ENCODE measurements around the gene TRMT6.

The TRMT6 gene

DNA sequence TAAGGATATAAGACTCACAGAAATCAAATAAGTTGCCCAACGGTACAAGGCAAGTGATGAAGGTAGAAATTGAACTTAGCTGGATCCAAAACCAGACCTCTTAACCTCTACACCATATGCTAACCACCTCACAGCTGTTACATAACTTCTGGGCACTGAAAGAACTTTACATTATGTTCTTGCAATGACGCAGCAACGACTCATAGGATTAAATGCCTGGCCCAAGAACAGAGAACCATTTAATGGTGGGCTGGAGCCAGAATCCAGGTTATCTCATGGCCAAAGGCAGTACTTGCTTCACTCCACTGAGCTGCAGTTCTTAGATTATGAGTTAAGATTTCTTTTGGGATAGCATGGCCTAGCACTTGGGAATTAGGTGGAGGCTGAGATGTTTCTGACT, 4.4 kb downstream of the TRMT6 start:
- DNase-seq: no peak

DNA sequence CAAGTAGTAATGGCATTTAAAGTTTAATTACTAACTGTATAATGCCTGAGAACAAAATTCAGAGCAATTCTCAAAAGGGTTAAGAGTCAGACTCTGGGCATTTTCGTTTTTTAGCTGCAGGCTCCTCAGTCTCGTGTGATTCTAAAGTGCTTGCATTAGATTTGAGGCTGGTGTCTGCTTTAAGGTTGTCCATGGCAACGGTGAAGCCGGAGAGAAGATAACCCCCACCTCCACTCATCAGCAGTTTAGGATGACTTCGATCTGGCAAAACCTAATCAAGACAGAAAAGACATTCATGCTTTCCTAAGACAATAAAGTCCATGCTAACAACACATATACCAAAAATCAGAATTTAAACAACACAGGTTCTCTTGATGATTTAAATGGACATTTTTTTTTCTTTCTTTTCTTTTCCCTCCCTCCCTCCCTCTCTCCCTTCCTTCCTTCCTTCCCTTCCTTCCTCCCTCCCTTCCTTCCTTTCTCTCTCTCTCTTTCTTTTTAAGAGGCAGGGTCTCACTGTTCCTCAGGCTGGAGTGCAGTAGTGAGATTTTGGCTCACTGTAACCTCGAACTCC, 11.8 kb downstream of the TRMT6 start:
- DNase-seq: no peak

DNA sequence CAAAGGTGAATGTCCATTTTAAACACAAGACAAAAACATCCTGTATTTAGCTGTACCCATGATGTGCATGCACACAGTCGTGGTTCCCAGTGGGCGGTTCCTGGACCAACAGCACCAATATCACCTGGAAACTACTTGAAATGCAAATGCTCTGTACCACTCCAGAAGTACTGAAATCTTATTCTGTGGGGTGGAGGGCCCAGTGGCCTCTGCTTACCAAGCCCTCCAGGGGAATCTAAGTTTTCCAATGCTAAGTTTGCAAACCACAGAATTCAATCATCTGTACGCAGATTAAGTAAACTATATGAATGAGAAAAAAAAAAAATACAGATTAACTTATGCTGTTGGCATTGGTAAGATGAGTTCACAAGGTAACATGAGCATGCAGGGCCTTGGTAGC, 14.1 kb downstream of the TRMT6 start:
- no peak for DNase-seq

DNA sequence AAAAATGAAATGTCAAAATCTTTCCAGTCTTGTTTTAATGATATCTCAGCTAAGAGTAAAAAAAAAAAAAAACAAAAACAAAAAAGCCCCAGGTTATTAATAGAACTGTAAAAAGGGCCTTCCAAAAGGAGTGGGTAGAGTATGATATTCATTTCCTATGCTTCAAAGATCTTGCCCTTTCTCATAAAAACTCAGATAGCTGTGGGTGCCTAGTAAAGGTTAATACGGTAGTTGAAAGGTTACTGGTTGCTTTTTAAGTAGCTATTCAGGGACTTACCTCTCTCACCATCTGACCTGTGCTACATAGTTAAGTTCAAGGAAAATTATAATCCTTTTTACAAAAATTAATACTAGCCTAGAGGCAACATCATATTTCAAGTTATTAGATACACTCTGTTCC, 14.9 kb downstream of the TRMT6 start:
- DNase-seq: no peak

DNA sequence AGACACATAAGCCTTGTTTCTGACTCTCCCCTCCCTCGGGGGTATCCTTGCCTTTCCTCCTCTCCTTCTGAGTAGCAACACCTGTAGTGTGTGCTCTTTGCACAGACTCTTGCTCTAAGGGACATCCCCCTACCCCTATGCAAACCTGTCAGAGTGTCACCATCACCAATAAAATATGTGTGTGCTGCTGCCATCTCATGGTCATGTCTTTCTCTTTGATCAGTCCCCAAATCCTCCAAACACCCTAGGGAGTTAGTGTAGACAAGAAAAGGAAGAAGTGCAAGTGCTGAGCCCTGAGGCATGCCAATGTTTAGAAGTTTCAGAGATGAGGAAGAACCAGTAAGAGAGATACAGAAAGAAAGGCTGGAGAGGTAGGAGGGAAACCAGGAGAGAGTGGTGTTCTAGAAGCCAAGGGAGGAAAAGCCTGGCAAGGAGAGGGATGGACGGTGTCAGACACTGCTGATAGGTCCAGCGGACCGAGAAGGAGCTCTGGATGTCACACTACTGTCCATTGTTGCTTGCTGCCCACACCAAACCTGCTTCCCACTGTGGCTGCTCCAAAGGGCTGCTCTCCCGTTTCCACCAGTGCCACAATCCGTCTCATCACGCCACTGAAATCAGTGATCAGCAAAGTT, 16.4 kb downstream of the TRMT6 start:
- DNase-seq: no peak

DNA sequence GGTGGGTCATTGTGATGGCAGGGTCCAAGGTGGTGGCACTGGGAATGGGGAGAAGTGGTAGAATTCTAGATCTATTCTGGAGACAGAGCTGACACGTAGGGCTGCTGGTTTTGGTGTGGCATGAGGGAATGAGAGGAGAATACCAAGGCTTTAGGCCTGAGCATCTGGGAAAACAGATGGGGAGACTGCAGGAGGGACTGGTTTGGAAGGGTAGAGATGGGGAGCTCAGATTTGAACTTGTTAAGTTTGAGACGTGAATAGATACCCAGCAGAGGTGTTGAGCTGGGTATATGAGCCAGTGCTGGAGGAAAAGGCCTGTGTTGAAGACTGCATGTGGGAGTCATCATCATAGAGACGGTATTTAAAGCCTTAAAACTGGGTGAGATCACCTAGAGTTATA, 17.5 kb downstream of the TRMT6 start:
- no peak for DNase-seq

DNA sequence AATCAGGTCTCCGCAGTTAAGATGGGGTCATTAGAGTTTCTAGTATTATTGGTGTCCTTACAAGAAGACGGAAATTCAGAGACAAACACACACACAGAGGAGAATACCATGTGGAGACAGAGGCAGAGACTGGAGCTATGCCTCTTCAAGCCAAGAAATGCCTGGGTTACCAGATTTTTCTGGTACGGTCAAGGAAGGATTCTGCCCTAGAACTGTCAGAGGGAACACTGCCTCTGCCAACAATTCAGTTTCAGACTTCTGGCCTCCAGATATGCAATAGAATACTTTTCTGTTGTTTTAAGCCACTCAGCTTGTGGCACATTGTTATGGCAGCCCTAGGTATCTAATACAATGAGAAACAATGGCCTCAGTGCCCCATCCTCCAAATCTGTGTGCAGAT, 18.9 kb downstream of the TRMT6 start:
- no peak for DNase-seq

DNA sequence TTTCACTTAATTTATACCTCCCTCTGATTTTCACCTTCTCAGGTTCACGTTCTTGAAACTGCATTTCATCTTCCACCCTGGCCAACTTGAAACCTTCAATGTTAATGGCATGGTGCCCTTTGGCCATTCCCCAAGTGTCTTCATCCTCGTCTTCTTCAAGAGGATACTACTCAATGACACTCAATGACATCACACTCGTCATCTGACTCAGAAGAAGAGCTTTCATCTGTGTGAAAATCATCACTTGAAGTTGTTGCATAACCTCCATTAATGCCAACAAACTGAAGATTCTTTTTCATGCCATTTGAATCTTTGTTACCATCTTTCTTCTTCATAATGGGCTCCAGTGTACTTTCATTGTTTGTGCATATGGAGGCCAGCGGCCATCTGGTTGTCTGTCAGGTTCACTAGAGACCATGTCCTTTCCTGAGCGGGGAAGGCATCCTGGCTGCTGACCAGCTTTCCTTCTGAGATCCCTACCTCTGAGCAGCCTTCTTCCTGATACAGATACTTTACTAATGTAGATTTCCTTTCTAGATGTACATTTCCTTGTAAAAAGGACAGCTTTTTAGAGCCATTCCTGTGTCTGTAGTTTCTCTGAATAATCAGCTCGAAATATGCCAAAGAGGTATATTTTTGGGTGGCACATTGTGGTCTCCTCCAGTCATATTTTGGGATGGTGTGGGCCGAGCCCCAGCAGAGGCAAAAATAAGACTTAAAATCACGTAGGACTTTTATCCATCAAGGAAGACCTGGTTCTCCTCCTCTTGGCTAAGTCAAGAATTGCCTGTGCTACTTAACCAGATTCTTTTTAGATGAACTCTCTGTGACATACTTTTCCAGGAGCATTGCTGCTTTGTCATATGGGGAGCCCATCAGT, 21.3 kb downstream of the TRMT6 start:
- no peak for DNase-seq

DNA sequence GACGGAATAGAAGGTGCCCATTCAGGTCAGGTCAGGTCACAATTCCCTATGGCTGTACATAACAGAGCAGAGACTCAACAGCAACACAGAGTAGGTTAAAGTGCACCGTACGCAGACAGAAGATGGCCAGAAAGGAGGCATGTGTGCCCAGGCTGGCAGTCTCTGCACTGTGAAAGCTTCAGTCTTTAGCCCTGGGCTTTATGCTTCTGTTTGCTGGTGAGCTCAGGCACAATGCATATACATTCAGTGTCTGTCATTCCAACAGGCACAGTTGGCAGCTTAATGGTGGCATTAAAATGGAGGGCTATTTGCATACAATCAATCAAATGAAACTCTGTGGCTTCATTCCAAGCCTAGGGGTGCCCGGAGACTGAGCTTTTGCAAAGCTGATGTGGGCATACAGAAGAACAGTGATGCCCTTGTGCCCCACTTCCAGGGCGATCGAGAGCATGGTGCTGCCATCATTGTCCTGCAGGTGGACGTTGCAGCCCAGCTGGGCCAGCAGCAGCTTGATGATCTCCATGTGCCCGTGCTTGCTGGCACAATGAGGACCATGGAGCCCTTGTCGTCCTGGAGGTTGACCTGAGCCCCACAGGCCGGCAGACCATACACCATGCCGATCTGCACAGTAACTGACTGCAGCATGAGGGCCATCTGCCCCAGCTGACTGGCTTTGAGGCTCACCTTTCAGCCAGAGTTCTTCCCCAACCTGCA, 22.4 kb downstream of the TRMT6 start:
- DNase-seq: no peak

DNA sequence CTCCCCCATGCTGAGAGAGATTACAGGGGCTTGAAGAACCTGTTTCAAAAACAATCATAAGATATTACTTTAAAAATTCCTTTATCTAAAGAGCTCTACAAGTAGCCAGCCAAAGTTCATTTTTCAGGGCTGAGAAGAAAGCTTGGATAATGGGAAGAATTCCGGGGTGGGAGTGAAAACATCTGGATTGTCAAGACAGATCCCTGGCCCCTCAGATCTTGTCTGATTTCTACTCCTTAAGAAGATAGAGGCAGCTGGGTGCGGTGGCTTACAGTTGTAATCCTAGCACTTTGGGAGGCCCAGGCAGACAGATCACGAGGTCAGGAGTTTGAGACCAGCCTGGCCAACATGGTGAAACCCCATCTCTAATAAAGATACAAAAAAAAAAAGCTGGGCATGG, 24.8 kb downstream of the TRMT6 start:
- no peak for DNase-seq

DNA sequence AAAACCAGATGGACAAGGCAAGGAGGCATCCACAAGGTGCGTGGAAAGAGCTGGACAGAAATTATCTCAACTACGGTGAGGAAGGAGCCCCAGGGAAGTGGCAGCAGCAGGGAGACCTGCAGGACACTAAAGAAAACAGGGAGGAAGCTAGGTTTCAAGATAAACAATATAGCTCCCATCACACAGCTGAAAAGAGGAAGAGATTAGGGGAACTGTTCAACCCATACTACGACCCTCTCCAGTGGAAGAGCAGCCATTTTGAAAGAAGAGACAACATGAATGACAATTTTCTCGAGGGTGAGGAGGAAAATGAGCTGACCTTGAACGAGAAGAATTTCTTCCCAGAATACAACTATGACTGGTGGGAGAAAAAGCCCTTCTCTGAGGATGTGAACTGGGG, 26.8 kb downstream of the TRMT6 start:
- no peak for DNase-seq

DNA sequence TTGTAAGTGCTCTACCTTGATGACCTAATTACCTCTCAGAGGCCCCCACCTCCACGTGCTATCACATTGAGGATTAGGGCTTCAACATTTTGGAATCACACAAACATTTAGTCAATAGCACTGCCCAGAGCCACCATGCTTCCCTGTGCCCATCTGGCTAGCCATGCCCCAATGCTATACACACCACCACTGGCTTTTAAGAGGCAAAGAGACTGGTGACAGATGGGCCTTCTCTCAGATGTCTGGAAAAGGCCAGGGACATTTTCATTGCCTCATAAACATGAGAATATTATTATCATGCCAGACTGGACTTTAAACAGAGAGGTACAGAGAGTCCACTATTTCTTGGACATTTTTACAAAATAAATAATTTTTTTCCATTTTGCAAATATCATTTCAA, 29.8 kb downstream of the TRMT6 start:
- no peak for DNase-seq

DNA sequence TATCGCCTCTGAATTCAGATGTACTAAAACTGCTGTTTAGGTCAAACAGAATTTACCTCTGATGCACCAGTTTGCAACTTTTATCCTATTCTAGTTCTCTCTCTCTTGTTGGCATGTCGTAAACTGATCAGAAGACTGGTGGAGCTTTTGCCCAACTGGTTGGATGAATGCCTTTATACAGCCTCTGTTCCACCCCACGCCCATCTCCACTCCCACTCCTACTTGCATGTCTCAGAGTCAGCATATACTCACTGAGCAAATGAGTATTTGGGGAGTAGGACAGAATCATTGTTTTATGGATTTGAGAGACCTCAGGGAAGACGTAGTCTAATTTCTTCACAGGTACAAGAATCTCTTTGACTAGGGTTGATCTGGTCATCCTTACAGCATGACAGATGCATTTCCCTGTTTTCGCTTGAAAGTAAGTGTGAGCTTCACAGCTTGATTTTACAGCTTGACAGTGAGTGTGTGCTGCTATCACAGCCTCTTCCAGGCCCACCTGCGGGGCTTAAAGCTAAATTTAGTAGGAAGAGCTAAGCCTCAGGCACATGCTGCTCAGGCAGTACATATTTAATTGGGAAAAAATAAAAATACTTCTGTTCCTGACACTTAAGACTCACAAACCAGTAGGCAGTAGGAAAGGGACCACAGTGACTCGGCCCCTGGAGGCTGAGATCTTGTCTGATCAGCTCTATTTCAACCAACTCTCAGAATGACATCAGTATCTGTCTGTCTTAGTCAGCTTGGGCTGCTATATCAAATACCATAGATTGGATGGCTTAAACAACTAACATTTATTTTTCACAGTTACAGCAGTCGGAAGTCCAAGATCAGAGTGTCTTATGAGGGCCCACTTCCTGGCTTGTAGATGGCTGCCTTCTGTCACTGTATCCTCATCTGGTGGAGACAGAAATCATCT, 30.4 kb downstream of the TRMT6 start:
- DNase-seq: no peak

DNA sequence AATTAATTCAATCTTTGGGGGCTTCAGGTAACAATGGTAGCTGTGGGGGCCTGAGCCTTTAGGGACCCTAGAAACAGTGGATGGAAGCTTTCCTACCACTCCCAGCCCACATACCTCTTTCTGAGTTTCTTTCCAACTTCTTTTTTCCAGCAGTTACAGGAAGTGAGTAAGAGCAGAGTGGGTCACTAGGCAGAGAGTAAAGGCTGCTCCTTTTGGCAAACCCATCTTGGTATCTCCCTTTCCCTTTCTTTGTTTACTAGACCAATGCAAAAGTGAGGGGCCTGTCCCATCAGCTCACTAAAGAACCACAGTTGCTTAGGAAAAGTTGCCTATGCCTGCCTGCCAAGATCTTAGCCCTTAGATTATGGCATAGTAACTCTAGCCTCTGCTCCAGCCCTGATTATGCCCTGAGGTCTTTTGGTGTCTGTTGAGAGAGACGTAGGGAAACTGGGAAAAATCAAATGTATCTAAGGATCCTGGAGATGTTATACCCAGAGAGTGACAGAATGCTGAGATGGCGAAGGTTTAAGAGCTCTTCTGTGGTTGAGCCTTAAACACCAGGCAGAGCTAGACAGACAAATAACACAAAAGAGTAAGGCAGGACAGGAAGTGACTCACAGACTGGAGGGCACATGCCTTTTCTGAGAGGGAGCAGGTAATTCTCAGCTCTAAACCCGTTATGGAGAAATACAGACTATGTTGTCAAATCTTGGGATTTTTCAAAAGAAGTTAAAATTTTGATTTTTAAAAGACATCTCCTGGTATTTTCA, 31.3 kb downstream of the TRMT6 start:
- DNase-seq: no peak

DNA sequence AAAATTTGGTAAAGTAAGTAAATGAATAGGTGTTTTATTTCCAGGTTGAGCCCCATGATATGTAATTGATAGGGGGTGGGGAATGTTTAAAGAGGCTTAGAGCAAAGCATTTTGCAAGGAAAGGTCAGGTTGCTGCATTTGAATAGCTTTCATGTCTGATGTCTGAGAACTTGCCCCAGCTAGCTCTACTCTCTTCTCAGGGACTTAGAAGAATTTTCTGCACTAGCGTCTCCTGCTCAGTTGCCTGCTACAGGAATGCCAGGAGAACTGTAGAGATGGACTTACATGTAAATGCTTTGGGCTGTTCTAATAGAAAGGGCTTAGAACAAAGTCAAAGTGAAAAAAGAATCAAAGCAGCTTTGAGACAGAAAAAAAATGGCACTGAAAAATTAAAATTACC, 35.5 kb downstream of the TRMT6 start:
- DNase-seq: no peak

DNA sequence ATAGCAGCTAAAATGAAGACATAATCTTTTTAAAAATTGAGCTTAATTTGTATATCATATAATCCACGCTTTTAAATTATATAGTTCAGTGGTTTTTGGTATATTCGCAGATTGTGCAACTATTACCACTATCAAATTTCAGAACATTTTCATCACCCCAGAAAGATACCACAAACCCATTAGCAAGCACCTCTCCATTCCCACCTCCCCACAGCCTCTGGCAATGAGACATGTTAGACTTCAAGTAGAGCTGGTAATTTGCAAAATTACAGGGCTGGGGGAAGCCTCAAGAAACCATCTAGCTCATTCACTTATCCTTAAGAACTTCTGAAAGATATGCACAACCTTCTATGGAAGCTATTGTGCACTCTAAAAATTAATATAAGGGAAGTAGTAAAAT, 37.2 kb downstream of the TRMT6 start:
- DNase-seq: no peak

DNA sequence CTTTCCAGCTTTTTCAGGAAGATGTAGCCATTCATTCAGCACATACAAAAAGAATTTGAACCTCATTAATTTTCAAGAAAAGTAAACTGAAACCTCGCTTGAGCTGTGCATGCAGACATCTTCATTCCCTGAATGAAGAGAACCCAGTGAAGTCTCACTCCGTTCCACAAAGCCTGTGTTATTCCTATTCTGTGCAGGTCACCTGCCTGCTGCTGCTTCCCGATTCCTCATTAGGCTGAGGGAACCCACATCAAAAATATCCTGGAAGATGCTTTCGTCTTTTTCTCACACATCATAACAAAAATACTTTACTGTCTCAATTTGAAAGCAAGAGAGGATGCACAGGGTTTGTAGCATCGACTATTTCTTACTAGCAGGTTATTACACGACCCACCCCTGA, 40.1 kb downstream of the TRMT6 start:
- DNase-seq: no peak

DNA sequence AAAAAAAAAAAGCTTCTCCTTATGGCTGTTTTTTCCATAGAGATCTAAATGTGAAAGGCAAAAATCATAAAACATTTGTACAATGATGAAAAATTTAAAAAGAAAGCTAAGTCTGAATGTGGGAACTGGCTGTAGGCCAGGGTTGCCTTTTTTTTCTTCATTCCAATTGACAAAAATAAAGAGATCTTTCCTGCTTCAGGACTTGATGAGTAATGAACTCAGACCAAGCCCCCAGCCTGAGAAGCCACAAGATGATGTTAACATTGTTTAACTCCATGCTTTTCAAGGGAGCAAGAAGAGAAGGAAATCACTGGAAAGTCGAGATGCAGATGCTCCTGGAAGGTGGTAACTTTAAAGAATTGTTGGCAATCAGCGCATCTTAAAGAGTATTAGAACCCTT, 41.4 kb downstream of the TRMT6 start:
- DNase-seq: no peak

DNA sequence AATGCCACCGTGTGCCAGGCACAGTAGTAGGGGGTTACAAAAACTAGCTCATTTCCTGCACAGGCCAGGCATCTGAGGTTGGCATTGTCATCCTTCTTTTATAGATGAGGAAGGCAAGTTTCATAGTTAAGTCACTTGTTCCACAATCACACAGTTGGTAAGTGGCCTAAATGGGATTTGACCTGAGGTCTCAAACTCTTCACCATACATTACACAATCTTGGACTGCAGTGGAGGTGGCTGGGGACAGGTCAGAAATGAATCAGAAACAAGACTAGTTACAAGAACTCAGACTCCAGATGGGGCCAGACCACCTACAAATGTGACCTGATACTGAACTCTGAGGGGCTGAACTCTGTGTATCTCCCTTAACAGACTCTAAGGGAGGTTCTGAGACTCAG, 49.4 kb downstream of the TRMT6 start:
- DNase-seq: no peak

DNA sequence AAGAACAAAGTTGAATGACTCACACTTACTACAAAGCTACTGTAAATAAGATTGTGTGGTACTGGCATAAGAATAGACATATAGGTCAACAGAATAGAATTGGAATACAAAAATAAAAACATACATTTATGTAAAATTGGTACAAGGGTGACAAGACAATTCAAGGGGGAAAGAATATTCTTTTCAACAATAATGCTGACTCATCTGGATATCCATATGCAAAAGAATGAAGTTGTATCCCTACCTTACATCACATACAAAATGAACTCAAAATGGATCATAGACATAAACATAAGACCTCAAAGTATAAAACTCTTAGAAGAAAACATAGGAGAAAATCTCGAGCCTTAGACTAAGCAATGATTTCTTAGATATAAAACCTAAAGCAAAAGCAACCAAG, 50.9 kb downstream of the TRMT6 start:
- DNase-seq: no peak

DNA sequence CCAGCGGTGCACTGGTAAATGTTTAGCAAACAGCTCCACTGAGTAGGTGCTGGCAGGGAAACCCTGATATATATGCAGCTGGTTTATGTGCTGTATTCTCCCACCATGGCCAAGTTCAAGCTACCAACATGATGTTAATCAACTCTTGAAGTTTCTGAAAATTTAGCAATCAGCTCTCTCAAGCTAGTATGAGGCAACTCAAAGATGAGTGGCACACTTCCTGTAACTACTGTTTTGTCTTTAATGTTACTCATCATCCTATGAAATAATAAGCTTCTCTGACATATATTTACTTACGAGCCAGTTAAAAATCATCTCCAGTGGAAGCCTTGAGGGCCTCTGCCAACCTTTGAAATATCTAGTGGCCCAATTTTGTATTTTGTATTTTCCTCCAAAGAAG, 54.7 kb downstream of the TRMT6 start:
- no peak for DNase-seq

DNA sequence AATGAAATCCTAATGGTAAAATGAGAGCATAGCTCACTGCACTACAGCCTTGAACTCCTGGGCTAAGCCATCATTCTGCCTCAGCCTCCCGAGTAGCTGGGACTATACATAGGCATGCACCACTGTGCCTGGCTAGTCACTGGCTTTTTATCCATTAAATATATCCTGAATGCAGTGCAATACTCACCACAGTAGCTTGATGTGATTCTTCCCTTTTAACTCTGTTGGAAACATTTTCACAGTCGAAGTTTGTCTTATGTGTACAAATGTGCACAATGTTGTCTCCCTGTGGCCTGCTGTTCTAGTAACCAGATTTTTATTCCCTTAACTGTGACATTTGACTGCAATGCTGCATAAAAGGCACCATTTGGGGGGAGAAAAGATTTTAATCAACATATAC, 56.7 kb downstream of the TRMT6 start:
- DNase-seq: no peak

Data from midbrain (tissue), 1 donor.